CD4-positive, CD25-positive, alpha-beta regulatory T cell (primary cell): Measurements from ENCODE around the gene TM4SF1. TPM values are rescaled to one million over a fixed set of nuclear protein-coding genes. Genes with fewer than 3 reads are reported as not detected.

ENCODE experiments used
- ATAC-seq, 2 donors: fragments of 150-1000 bp; cut with Tn5 transposase; one replicate each; pipeline ENCODE4 v1.10.0; 2021; ENCODE audit warnings: low read depth in 2 of 2, moderate number of reproducible peaks in 2 of 2, moderate library complexity in 1 of 2
- DNase-seq, 3 donors: peaks; one replicate each; pipeline versions ENCODE4 v3.0.0 to v3.0.0-alpha.2; 2012 to 2022; ENCODE audit warnings: mixed read lengths in 1 of 3
- H3K27ac ChIP-seq: one replicate; pipeline ENCODE4 v1.7.0; 2013; ENCODE audit warnings: mild to moderate bottlenecking, low read length; ENCODE audit not compliant: insufficient read depth, poor library complexity, severe bottlenecking
- H3K27me3 ChIP-seq: one replicate; pipeline ENCODE4 v1.7.0; 2013; ENCODE audit warnings: low read length; ENCODE audit not compliant: control insufficient read depth, insufficient read depth
- H3K36me3 ChIP-seq: one replicate; pipeline ENCODE4 v1.7.0; 2013; ENCODE audit warnings: mild to moderate bottlenecking, low read length, moderate library complexity; ENCODE audit not compliant: control insufficient read depth, insufficient read depth
- H3K4me1 ChIP-seq: 2 replicates; pipeline ENCODE4 v1.7.0; 2013; ENCODE audit warnings: mild to moderate bottlenecking, low read length; ENCODE audit not compliant: insufficient read depth, control insufficient read depth, poor library complexity, severe bottlenecking
- H3K4me3 ChIP-seq: one replicate; pipeline ENCODE4 v1.7.0; 2013; ENCODE audit warnings: low read depth, mild to moderate bottlenecking, low read length, moderate library complexity
- H3K9me3 ChIP-seq, 2 experiments: 1 replicate in 1 of 2; 2 replicates in 1 of 2; pipeline ENCODE4 v1.7.0; 2013; ENCODE audit warnings: low read length in 2 of 2, mild to moderate bottlenecking in 1 of 2, moderate library complexity in 1 of 2; ENCODE audit not compliant: control insufficient read depth in 2 of 2
- H3K27ac Mint-ChIP-seq, 3 donors: one replicate each; pipeline ENCODE4 v1.8.0; 2020 to 2022; ENCODE audit warnings: mild to moderate bottlenecking in 3 of 3, mixed read lengths in 3 of 3, moderate library complexity in 2 of 3
- H3K27me3 Mint-ChIP-seq: one replicate; pipeline ENCODE4 v1.8.0; 2022; ENCODE audit warnings: mild to moderate bottlenecking, mixed read lengths
- H3K36me3 Mint-ChIP-seq: one replicate; pipeline ENCODE4 v1.8.0; 2020; ENCODE audit warnings: mixed read lengths
- H3K4me1 Mint-ChIP-seq, 4 donors: one replicate each; pipeline ENCODE4 v1.8.0; 2020 to 2022; ENCODE audit warnings: mixed read lengths in 4 of 4, mild to moderate bottlenecking in 1 of 4
- H3K4me3 Mint-ChIP-seq, 4 donors: one replicate each; pipeline ENCODE4 v1.8.0; 2020 to 2022; ENCODE audit warnings: mild to moderate bottlenecking in 4 of 4, mixed read lengths in 4 of 4, moderate library complexity in 3 of 4
- H3K9me3 Mint-ChIP-seq, 7 donors: one replicate each; pipeline ENCODE4 v1.8.0; 2020 to 2022; ENCODE audit warnings: mixed read lengths in 7 of 7, mild to moderate bottlenecking in 3 of 7, moderate library complexity in 2 of 7
- polyA plus RNA-seq, 4 donors: library from polyadenylated mRNA; unstranded; fragments of 300-500 nt; fragmentation: Illumina TruSeq; gene quantifications; one replicate each; pipeline ENCODE4 v1.2.3, GENCODE V29; 2021
- total RNA-seq: library from RNA; stranded (reverse); gene quantifications from one replicate; pipeline ENCODE4 v1.2.3, GENCODE V29; 2022

Gene TM4SF1
- total and polyA plus RNA-seq, 5 donors from 2014 or later, result 0.44 TPM; not detected in 4

DNA sequence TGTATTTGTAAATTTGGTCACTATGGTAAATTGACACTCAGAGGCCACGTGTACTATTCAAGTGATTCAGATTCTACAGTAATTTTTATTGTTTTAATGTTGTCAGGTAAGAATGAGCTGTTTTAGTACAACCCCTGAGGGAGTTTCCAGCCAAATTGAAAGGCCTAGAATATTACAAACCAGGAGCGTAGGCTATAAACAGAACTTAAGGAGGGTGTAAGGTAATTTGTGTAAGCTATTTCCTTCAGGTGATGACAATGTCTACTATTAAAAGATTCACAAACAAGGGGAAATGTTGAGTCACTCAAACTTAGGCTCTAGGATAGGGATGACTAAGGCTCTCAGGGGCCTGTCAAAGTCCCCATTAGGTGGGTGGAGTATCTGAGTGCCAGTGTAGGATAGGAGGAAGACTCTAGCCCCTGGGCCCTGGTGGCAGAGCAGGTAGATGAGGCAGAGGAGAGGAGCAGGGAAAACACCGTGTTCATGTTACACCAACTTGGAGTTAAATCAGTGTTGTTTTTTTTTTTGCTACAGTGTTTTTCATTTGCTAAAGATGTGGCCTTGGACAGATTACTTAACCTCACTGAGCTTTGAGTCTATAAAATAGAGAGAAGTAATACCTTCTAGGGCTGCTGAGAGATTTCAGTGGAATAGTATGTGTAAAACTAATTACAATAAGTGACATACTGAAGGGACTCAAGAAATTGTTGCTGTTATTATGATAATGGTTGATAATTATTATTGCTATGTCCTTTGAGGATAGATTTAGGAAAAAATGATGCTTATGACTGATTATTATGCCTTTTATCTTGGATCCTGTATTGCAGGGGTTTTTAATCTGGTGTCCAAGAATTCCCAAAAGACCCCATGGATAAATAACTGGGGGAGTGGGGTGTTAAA lies 10.3 kb downstream of the TM4SF1 start:
- Mint-ChIP-seq H3K9me3 (peaks cover 0 to 1% (median 0%) of the 10 kb centered on the region in 7 donors), H3K27me3 (peaks cover 6% of the 10 kb centered on the region), H3K27ac (no peak overlapping the region), H3K4me1 (no peaks in the 10 kb centered on the region), H3K4me3 (no peak overlapping the region), H3K36me3 (no peaks in the 10 kb centered on the region)
- H3K27ac ChIP-seq, result no peak overlapping the region
- H3K4me3 ChIP-seq, result no peak overlapping the region
- no peaks in the 10 kb centered on the region for H3K27me3 ChIP-seq
- DNase-seq (no peak), ATAC-seq (no peak)
- no peaks in the 10 kb centered on the region for H3K9me3 ChIP-seq
- no peaks in the 10 kb centered on the region for H3K36me3 ChIP-seq
- H3K4me1 ChIP-seq, result no peaks in the 10 kb centered on the region

- Histone ChIP-seq H3K27me3 (no peaks in the 10 kb centered on the region), H3K4me1 (no peaks in the 10 kb centered on the region), H3K9me3 (no peaks in the 10 kb centered on the region), H3K4me3 (no peak overlapping the region), H3K27ac (no peak overlapping the region), H3K36me3 (no peaks in the 10 kb centered on the region)
- ATAC-seq, result no peak
- no peaks in the 10 kb centered on the region for H3K36me3 Mint-ChIP-seq
- peaks cover 0 to 1% (median 0%) of the 10 kb centered on the region in 7 donors for H3K9me3 Mint-ChIP-seq
- H3K27ac Mint-ChIP-seq, result no peak overlapping the region
- no peaks in the 10 kb centered on the region for H3K4me1 Mint-ChIP-seq
- peaks cover 5% of the 10 kb centered on the region for H3K27me3 Mint-ChIP-seq
- no peak overlapping the region for H3K4me3 Mint-ChIP-seq
- no peak for DNase-seq
These were observed 11.4 kb downstream of the TM4SF1 start for GRCh38 chr3:149366031-149366430.

GRCh38 chr3:149364624-149365023 lies 12.8 kb downstream of the TM4SF1 start:
- Histone ChIP-seq H3K4me3 (no peak overlapping the region), H3K27ac (no peak overlapping the region), H3K36me3 (no peaks in the 10 kb centered on the region), H3K27me3 (no peaks in the 10 kb centered on the region), H3K9me3 (no peaks in the 10 kb centered on the region), H3K4me1 (no peaks in the 10 kb centered on the region)
- Mint-ChIP-seq H3K27me3 (peaks cover 5% of the 10 kb centered on the region), H3K9me3 (peaks cover 0 to 1% (median 0%) of the 10 kb centered on the region in 7 donors), H3K4me3 (no peak overlapping the region), H3K36me3 (no peaks in the 10 kb centered on the region), H3K27ac (no peak overlapping the region), H3K4me1 (no peaks in the 10 kb centered on the region)
- DNase-seq, result no peak
- ATAC-seq, result no peak

DNA sequence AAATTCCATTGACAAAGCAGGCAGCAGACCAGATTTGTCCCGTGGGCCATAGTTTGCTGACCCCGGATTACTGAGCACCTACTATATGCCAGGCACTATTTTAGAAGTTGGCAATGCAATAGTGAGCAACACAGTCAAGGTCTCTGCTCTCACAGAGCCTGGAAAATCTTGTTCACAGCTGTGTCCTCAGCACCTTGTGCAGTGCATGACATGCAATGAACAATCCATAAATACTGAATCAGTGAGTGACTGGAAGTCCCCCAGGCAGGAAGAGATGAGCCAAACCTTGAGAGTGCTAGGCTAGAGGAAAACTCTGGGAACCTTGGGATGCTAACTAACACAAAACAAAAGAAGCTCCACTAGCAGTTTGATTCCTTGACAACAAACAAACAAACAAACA lies 14.4 kb downstream of the TM4SF1 start:
- Histone ChIP-seq H3K27me3 (no peaks in the 10 kb centered on the region), H3K36me3 (no peaks in the 10 kb centered on the region), H3K4me1 (no peaks in the 10 kb centered on the region), H3K9me3 (no peaks in the 10 kb centered on the region), H3K4me3 (no peak overlapping the region), H3K27ac (no peak overlapping the region)
- Mint-ChIP-seq H3K4me3 (no peak overlapping the region), H3K4me1 (no peaks in the 10 kb centered on the region), H3K36me3 (no peaks in the 10 kb centered on the region), H3K27me3 (peaks cover 11% of the 10 kb centered on the region), H3K27ac (no peak overlapping the region), H3K9me3 (peaks cover 0 to 2% (median 0%) of the 10 kb centered on the region in 7 donors)
- ATAC-seq (no peak), DNase-seq (no peak)

DNA sequence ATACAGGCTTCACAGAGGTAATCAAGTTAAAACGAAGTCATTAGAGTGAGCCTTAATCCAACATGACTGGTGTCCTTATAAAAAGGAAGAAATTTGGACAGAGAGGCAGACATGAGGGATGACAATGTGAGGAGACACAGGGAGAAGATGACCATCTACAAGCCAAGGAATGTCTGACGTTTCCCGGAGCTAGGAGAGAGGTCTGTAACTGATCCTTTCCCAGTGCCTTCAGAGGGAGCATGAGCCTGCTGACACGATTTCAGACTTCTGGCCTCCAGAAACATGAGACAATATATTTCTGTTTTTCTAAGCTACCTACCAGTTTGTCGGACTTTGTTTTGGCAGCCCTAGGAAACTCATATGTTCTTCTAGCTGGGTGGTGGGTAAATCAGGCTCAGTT lies 15.1 kb downstream of the TM4SF1 start:
- peaks cover 0 to 2% (median 0%) of the 10 kb centered on the region in 7 donors for H3K9me3 Mint-ChIP-seq
- H3K4me3 ChIP-seq, result no peak overlapping the region
- no peak for DNase-seq
- no peak overlapping the region for H3K27ac Mint-ChIP-seq
- H3K9me3 ChIP-seq, result no peaks in the 10 kb centered on the region
- no peaks in the 10 kb centered on the region for H3K4me1 Mint-ChIP-seq
- H3K27me3 Mint-ChIP-seq, result peaks cover 11% of the 10 kb centered on the region
- no peaks in the 10 kb centered on the region for H3K4me1 ChIP-seq
- no peak for ATAC-seq
- H3K36me3 ChIP-seq, result no peaks in the 10 kb centered on the region
- H3K4me3 Mint-ChIP-seq, result no peak overlapping the region
- no peaks in the 10 kb centered on the region for H3K36me3 Mint-ChIP-seq
- no peak overlapping the region for H3K27ac ChIP-seq
- no peaks in the 10 kb centered on the region for H3K27me3 ChIP-seq

GRCh38 chr3:149356630-149357029 lies 20.8 kb downstream of the TM4SF1 start:
- no peak overlapping the region for H3K27ac ChIP-seq
- peaks cover 2% of the 10 kb centered on the region for H3K27me3 ChIP-seq
- DNase-seq (no peak), ATAC-seq (no peak)
- no peak overlapping the region for H3K4me3 ChIP-seq
- Mint-ChIP-seq H3K9me3 (peaks cover 0 to 2% (median 0%) of the 10 kb centered on the region in 7 donors), H3K36me3 (no peaks in the 10 kb centered on the region), H3K27me3 (peaks cover 17% of the 10 kb centered on the region), H3K4me1 (no peaks in the 10 kb centered on the region), H3K27ac (no peak overlapping the region), H3K4me3 (no peak overlapping the region)
- no peaks in the 10 kb centered on the region for H3K36me3 ChIP-seq
- no peaks in the 10 kb centered on the region for H3K9me3 ChIP-seq
- H3K4me1 ChIP-seq, result no peaks in the 10 kb centered on the region

DNA sequence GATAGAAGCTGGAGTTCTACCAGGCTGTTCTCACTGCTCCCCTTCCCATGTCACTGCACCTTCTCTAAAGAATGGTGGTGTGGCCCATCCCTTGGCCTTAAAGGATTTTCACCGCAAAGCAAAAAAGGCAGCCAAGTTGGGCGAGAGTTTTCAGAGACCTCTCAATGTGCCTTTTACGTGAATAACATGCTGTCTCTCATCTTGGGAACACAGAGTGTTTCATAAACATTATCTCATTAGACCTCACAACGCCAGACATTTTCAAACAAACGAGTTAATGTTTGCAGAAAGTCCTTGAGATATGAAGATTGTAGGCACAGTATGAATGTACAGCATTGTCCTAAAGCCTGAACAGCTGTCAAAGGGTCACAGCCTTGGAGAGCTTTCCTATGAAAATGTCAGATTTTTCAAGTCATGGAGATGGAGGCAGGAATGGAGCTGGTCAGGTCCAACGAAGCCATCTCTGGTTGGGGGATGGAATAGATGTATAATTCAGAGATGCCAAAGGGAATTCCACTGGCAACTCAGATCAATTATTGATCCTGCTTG lies 21.3 kb downstream of the TM4SF1 start:
- ATAC-seq, result no peak
- H3K27ac ChIP-seq, result no peak overlapping the region
- H3K36me3 ChIP-seq, result no peaks in the 10 kb centered on the region
- Mint-ChIP-seq H3K4me1 (no peaks in the 10 kb centered on the region), H3K27ac (no peak overlapping the region), H3K36me3 (no peaks in the 10 kb centered on the region), H3K9me3 (peaks cover 0 to 2% (median 0%) of the 10 kb centered on the region in 7 donors), H3K27me3 (peaks cover 19% of the 10 kb centered on the region), H3K4me3 (no peak overlapping the region)
- DNase-seq, result no peak
- H3K27me3 ChIP-seq, result peaks cover 2% of the 10 kb centered on the region
- H3K4me3 ChIP-seq, result no peak overlapping the region
- H3K9me3 ChIP-seq, result no peaks in the 10 kb centered on the region
- no peaks in the 10 kb centered on the region for H3K4me1 ChIP-seq
